ENCODE measurements around the gene SIX3. TPM values are rescaled to one million over a fixed set of nuclear protein-coding genes. Genes with fewer than 3 reads are reported as not detected.

SIX3 gene
- total and polyA plus RNA-seq, 2 experiments from 2014 or later = not detected

GRCh38 chr2:44949329-44950151 lies 8.0 kb downstream of the SIX3 start:
- in situ Hi-C loops (cut with MboI) = loop anchor here (10.0 to 25.0 kb wide), 2 partner anchors 475 to 912 kb away; no protein-coding TSS in a partner anchor
- Histone ChIP-seq H3K4me1 (ENCODE audit: insufficient read depth) (peaks cover 4% of the 10 kb centered on the region; the same call in 1 of the 2 replicates), H2AFZ (peak overlapping the region; percentile 62), H4K20me1 (ENCODE audit: insufficient read depth) (no peaks in the 10 kb centered on the region), H3K79me2 (ENCODE audit: insufficient read depth) (no peaks in the 10 kb centered on the region), H3K27me3 (replicated peaks; ENCODE audit: insufficient read depth) (peaks cover 62% of the 10 kb centered on the region), H3K36me3 (ENCODE audit: low read depth) (no peaks in the 10 kb centered on the region), H3K9ac (no peak overlapping the region), H3F3A (ENCODE audit: insufficient read depth) (no peaks in the 10 kb centered on the region), H3K9me3 (ENCODE audit: low read depth) (no peaks in the 10 kb centered on the region), H3K4me3 (peak overlapping the region; percentile 38), H3K9me2 (ENCODE audit: insufficient read depth) (no peaks in the 10 kb centered on the region), H3K4me2 (ENCODE audit: unreplicated experiment) (peak overlapping the region; percentile 37), H3K27ac (no peak overlapping the region)
- DNase-seq = peak; percentile 74
- WGBS, 2 experiments (ENCODE audit: low coverage in 1 of 2, low lambda C conversion rate in 2 of 2, missing lambda C conversion rate in 2 of 2) = 28 to 37% methylated on average over 48 to 51 of the region's 54 CpGs
- TF ChIP-seq EZH2 (IDR thresholded peaks at IDR 0.05; ENCODE audit: insufficient read depth, poor library complexity, severe bottlenecking) = no peak
- no peak for TF ChIP-seq EZH2phosphoT487 (IDR thresholded peaks at IDR 0.05; ENCODE audit: insufficient read depth, low read depth)

- H3K4me3 ChIP-seq = no peak overlapping the region
- in situ Hi-C loops (cut with MboI) = loop anchor here (10.0 to 25.0 kb wide), 2 partner anchors 476 to 913 kb away; no protein-coding TSS in a partner anchor
- no peak for DNase-seq
- peaks cover 61% of the 10 kb centered on the region for H3K27me3 ChIP-seq (replicated peaks; ENCODE audit: insufficient read depth)
- TF ChIP-seq EZH2 (IDR thresholded peaks at IDR 0.05; ENCODE audit: insufficient read depth, poor library complexity, severe bottlenecking) (no peak), EZH2phosphoT487 (IDR thresholded peaks at IDR 0.05; ENCODE audit: insufficient read depth, low read depth) (no peak)
- no peaks in the 10 kb centered on the region for H3K79me2 ChIP-seq (ENCODE audit: insufficient read depth)
- H3K36me3 ChIP-seq (ENCODE audit: low read depth) = no peaks in the 10 kb centered on the region
- H3K9me2 ChIP-seq (ENCODE audit: insufficient read depth) = no peaks in the 10 kb centered on the region
- H3K9me3 ChIP-seq (ENCODE audit: low read depth) = no peaks in the 10 kb centered on the region
- WGBS, 2 experiments (ENCODE audit: low coverage in 1 of 2, low lambda C conversion rate in 2 of 2, missing lambda C conversion rate in 2 of 2) = 58 to 61% methylated on average over 3 of the region's 3 CpGs
- H4K20me1 ChIP-seq (ENCODE audit: insufficient read depth) = no peaks in the 10 kb centered on the region
- no peak overlapping the region for H3K9ac ChIP-seq
- no peak overlapping the region for H3K27ac ChIP-seq
- H3K4me2 ChIP-seq (ENCODE audit: unreplicated experiment) = no peak overlapping the region
- H3F3A ChIP-seq (ENCODE audit: insufficient read depth) = no peaks in the 10 kb centered on the region
- no peak overlapping the region for H2AFZ ChIP-seq
- H3K4me1 ChIP-seq (ENCODE audit: insufficient read depth) = no peaks in the 10 kb centered on the region
Measured at GRCh38 chr2:44950646-44951045, 9.1 kb downstream of the SIX3 start.

GRCh38 chr2:44951124-44951523 lies 9.6 kb downstream of the SIX3 start:
- Histone ChIP-seq H3K27ac (no peak overlapping the region), H3F3A (ENCODE audit: insufficient read depth) (no peaks in the 10 kb centered on the region), H2AFZ (no peak overlapping the region), H3K27me3 (replicated peaks; ENCODE audit: insufficient read depth) (peaks cover 56% of the 10 kb centered on the region), H3K9ac (no peak overlapping the region), H3K4me3 (no peak overlapping the region), H3K4me2 (ENCODE audit: unreplicated experiment) (no peak overlapping the region), H3K4me1 (ENCODE audit: insufficient read depth) (no peaks in the 10 kb centered on the region), H3K9me3 (ENCODE audit: low read depth) (no peaks in the 10 kb centered on the region), H3K79me2 (ENCODE audit: insufficient read depth) (no peaks in the 10 kb centered on the region), H3K9me2 (ENCODE audit: insufficient read depth) (no peaks in the 10 kb centered on the region), H4K20me1 (ENCODE audit: insufficient read depth) (no peaks in the 10 kb centered on the region), H3K36me3 (ENCODE audit: low read depth) (no peaks in the 10 kb centered on the region)
- DNase-seq = no peak
- WGBS, 2 experiments (ENCODE audit: low coverage in 1 of 2, low lambda C conversion rate in 2 of 2, missing lambda C conversion rate in 2 of 2) = 87 to 88% methylated on average over 6 of the region's 6 CpGs
- TF ChIP-seq EZH2 (IDR thresholded peaks at IDR 0.05; ENCODE audit: insufficient read depth, poor library complexity, severe bottlenecking) = no peak
- no peak for TF ChIP-seq EZH2phosphoT487 (IDR thresholded peaks at IDR 0.05; ENCODE audit: insufficient read depth, low read depth)
- in situ Hi-C loops (cut with MboI) = loop anchor here (10.0 to 25.0 kb wide), 2 partner anchors 476 to 914 kb away; no protein-coding TSS in a partner anchor

GRCh38 chr2:44951714-44952113 lies 10.2 kb downstream of the SIX3 start:
- H3K9me2 ChIP-seq (ENCODE audit: insufficient read depth) = no peaks in the 10 kb centered on the region
- peak overlapping the region; percentile 71 for H3K4me3 ChIP-seq
- in situ Hi-C loops (cut with MboI) = loop anchor here (10.0 to 25.0 kb wide), 2 partner anchors 477 to 914 kb away; no protein-coding TSS in a partner anchor
- no peak overlapping the region for H3K9ac ChIP-seq
- WGBS, 2 experiments (ENCODE audit: low coverage in 1 of 2, low lambda C conversion rate in 2 of 2, missing lambda C conversion rate in 2 of 2) = 52 to 57% methylated on average over 8 of the region's 8 CpGs
- no peaks in the 10 kb centered on the region for H3F3A ChIP-seq (ENCODE audit: insufficient read depth)
- no peaks in the 10 kb centered on the region for H3K79me2 ChIP-seq (ENCODE audit: insufficient read depth)
- TF ChIP-seq EZH2 (IDR thresholded peaks at IDR 0.05; ENCODE audit: insufficient read depth, poor library complexity, severe bottlenecking) (no peak), EZH2phosphoT487 (IDR thresholded peaks at IDR 0.05; ENCODE audit: insufficient read depth, low read depth) (no peak)
- peak overlapping the region; percentile 82 for H3K4me2 ChIP-seq (ENCODE audit: unreplicated experiment)
- peak; percentile 36 for DNase-seq
- no peaks in the 10 kb centered on the region for H4K20me1 ChIP-seq (ENCODE audit: insufficient read depth)
- H3K9me3 ChIP-seq (ENCODE audit: low read depth) = no peaks in the 10 kb centered on the region
- peaks cover 51% of the 10 kb centered on the region for H3K27me3 ChIP-seq (replicated peaks; ENCODE audit: insufficient read depth)
- no peaks in the 10 kb centered on the region for H3K36me3 ChIP-seq (ENCODE audit: low read depth)
- H2AFZ ChIP-seq = peak overlapping the region; percentile 68
- no peak overlapping the region for H3K27ac ChIP-seq
- H3K4me1 ChIP-seq (ENCODE audit: insufficient read depth) = no peaks in the 10 kb centered on the region

Measured in GM23248 (cell line).